ENCODE results near the gene DLGAP1. TPM values are rescaled to one million over a fixed set of nuclear protein-coding genes. Genes with fewer than 3 reads are reported as not detected.

The DLGAP1 gene
- total and polyA plus RNA-seq, 7 donors, result 0.13 to 2.6 (median 1.3) TPM; not detected in 1

DNA sequence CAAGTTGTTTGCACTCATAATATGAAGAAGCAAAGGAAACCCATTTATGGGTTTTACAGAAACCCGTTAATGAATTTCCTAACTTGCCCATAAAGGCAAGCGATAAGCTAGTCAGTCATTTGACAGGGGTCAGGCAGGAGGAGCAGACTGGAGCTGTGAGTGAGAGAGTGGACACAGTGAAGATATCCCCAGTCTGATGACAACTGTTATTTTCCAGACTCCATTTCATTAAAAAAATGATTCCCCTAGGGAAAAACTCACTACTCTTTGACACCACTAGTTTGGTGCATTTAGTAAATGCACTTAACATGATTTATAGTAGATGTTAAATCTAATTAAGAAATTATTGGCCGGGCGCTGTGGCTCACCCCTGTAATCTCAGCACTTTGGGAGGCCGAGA, 924.3 kb downstream of the DLGAP1 start:
- WGBS, 2 donors, result 87 to 89% methylated on average over 5 of the region's 5 CpGs

GRCh38 chr18:3529601-3530000, 925.5 kb downstream of the DLGAP1 start:
- WGBS, 2 donors, result 23 to 55% methylated on average over 3 of the region's 3 CpGs
- DNase-seq, result no peak
- intact Hi-C loops (cut with DNase I), result no loop called here
- TF ChIP-seq EP300 (IDR thresholded peaks at IDR 0.05) (no peak), POLR2A (IDR thresholded peaks at IDR 0.05) (no peak), POLR2AphosphoS5 (IDR thresholded peaks at IDR 0.05) (no peak), CTCF (IDR thresholded peaks at IDR 0.05) (no peak)
- H3K4me3 ChIP-seq, result no peak overlapping the region
- H3K9me3 ChIP-seq, result no peaks in the 10 kb centered on the region
- no peaks in the 10 kb centered on the region for H3K27me3 ChIP-seq
- H3K4me1 ChIP-seq, result no peaks in the 10 kb centered on the region
- no peak overlapping the region for H3K27ac ChIP-seq
- no peaks in the 10 kb centered on the region for H3K36me3 ChIP-seq

More for the DNA sequence above, 924.3 kb downstream of the DLGAP1 start:
- Histone ChIP-seq H3K4me3 (no peak overlapping the region), H3K27ac (no peak overlapping the region), H3K9me3 (no peaks in the 10 kb centered on the region), H3K27me3 (no peaks in the 10 kb centered on the region), H3K36me3 (no peaks in the 10 kb centered on the region), H3K4me1 (no peaks in the 10 kb centered on the region)
- no peak for TF ChIP-seq POLR2AphosphoS5 (IDR thresholded peaks at IDR 0.05)
- no peak for TF ChIP-seq CTCF (IDR thresholded peaks at IDR 0.05)
- TF ChIP-seq POLR2A (IDR thresholded peaks at IDR 0.05), result no peak
- TF ChIP-seq EP300 (IDR thresholded peaks at IDR 0.05), result no peak
- intact Hi-C loops (cut with DNase I), result no loop called here
- no peak for DNase-seq

DNA sequence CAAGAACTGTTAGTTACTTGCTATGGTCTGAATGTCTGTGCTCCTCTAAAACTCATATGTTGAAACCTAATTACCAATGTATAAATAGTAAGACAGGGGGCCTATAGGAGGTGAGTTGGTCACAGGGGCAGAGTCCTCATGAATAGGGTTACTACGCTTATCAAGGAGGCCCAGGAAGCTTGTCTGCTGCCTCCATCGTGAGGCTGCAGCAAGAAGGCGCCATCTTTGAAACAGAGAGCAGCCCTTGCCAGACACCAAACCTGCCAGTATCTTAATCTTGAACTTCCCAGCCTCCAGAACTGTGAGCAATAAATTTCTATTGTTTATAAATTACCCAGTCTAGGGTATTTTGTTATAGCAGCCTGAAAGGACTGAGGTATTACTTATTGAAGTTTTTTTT, 926.0 kb downstream of the DLGAP1 start:
- intact Hi-C loops (cut with DNase I), result no loop called here

GRCh38 chr18:3528231-3528630, 926.9 kb downstream of the DLGAP1 start:
- H3K4me3 ChIP-seq, result no peak overlapping the region
- intact Hi-C loops (cut with DNase I), result no loop called here
- DNase-seq, result no peak
- no peaks in the 10 kb centered on the region for H3K36me3 ChIP-seq
- TF ChIP-seq POLR2AphosphoS5 (IDR thresholded peaks at IDR 0.05), result no peak
- TF ChIP-seq CTCF (IDR thresholded peaks at IDR 0.05), result no peak
- TF ChIP-seq EP300 (IDR thresholded peaks at IDR 0.05), result no peak
- no peak for TF ChIP-seq POLR2A (IDR thresholded peaks at IDR 0.05)
- no peak overlapping the region for H3K27ac ChIP-seq
- no peaks in the 10 kb centered on the region for H3K4me1 ChIP-seq
- H3K27me3 ChIP-seq, result no peaks in the 10 kb centered on the region
- WGBS, 2 donors, result 65 to 85% methylated on average over 4 of the region's 4 CpGs
- peaks cover 0 to 7% (median 1%) of the 10 kb centered on the region in 4 donors for H3K9me3 ChIP-seq

More for the DNA sequence above, 926.0 kb downstream of the DLGAP1 start:
- DNase-seq, result no peak
- TF ChIP-seq POLR2A (IDR thresholded peaks at IDR 0.05) (no peak), POLR2AphosphoS5 (IDR thresholded peaks at IDR 0.05) (no peak), CTCF (IDR thresholded peaks at IDR 0.05) (no peak), EP300 (IDR thresholded peaks at IDR 0.05) (no peak)
- Histone ChIP-seq H3K36me3 (no peaks in the 10 kb centered on the region), H3K27me3 (no peaks in the 10 kb centered on the region), H3K4me1 (no peaks in the 10 kb centered on the region), H3K27ac (no peak overlapping the region), H3K9me3 (peaks cover 0 to 2% (median 0%) of the 10 kb centered on the region in 4 donors), H3K4me3 (no peak overlapping the region)
- 95 to 96% methylated on average over 3 of the region's 3 CpGs for WGBS, 2 donors
